H9 (cell line): Measurements from ENCODE around the gene ZNF319. TPM values are rescaled to one million over a fixed set of nuclear protein-coding genes. Genes with fewer than 3 reads are reported as not detected.

Experiments
- DNase-seq: peaks from one replicate; pipeline ENCODE4 v3.0.0-alpha.2; 2017
- H2AFZ ChIP-seq: one replicate; pipeline ENCODE4 v1.6.1; 2013; ENCODE audit warnings: mild to moderate bottlenecking, low read length, control low read depth, moderate library complexity
- H2AK5ac ChIP-seq: 2 replicates; pipeline ENCODE4 v1.6.1; 2013; ENCODE audit warnings: low read length, control low read depth, mixed read lengths; ENCODE audit not compliant: insufficient read length
- H2BK120ac ChIP-seq: one replicate; pipeline ENCODE4 v1.6.1; 2013; ENCODE audit warnings: low read depth, mild to moderate bottlenecking, low read length, control low read depth, inconsistent platforms; ENCODE audit not compliant: poor library complexity, severe bottlenecking
- H2BK12ac ChIP-seq: 2 replicates; pipeline ENCODE4 v1.6.1; 2013; ENCODE audit warnings: low read length, control low read depth, mixed read lengths, low read depth; ENCODE audit not compliant: insufficient read length
- H2BK15ac ChIP-seq: 2 replicates; pipeline ENCODE4 v1.6.1; 2013; ENCODE audit warnings: low read depth, low read length, control low read depth
- H2BK20ac ChIP-seq: one replicate; pipeline ENCODE4 v1.6.1; 2013; ENCODE audit warnings: low read depth, mild to moderate bottlenecking, low read length, control low read depth, inconsistent platforms; ENCODE audit not compliant: poor library complexity, severe bottlenecking
- H2BK5ac ChIP-seq: 2 replicates; pipeline ENCODE4 v1.6.1; 2013; ENCODE audit warnings: low read length, control low read depth, mixed read lengths; ENCODE audit not compliant: insufficient read length
- H3K14ac ChIP-seq: 2 replicates; pipeline ENCODE4 v1.6.1; 2013; ENCODE audit warnings: low read length, control low read depth; ENCODE audit not compliant: insufficient read depth
- H3K18ac ChIP-seq: 2 replicates; pipeline ENCODE4 v1.6.1; 2013; ENCODE audit warnings: low read depth, mild to moderate bottlenecking, mixed read lengths, low read length, control low read depth; ENCODE audit not compliant: insufficient read length
- H3K23ac ChIP-seq: 2 replicates; pipeline ENCODE4 v1.6.1; 2013; ENCODE audit warnings: low read length, control low read depth, mixed read lengths, low read depth; ENCODE audit not compliant: insufficient read length
- H3K23me2 ChIP-seq: 2 replicates; pipeline ENCODE4 v1.6.1; 2013; ENCODE audit warnings: low read depth, mild to moderate bottlenecking, mixed read lengths, low read length, control low read depth; ENCODE audit not compliant: insufficient read length, poor library complexity, severe bottlenecking
- H3K27ac ChIP-seq: 2 replicates; pipeline ENCODE4 v1.5.1; 2013; ENCODE audit warnings: low read length, control low read depth, mixed read lengths, low read depth; ENCODE audit not compliant: insufficient read length
- H3K27me3 ChIP-seq: 2 replicates; pipeline ENCODE4 v1.6.1; 2013; ENCODE audit warnings: low read length, control low read depth, inconsistent platforms; ENCODE audit not compliant: insufficient read depth
- H3K4ac ChIP-seq: 2 replicates; pipeline ENCODE4 v1.6.1; 2013; ENCODE audit warnings: low read depth, mild to moderate bottlenecking, control low read depth, inconsistent platforms, low read length, moderate library complexity
- H3K4me1 ChIP-seq: 2 replicates; pipeline ENCODE4 v1.6.1; 2013; ENCODE audit warnings: low read length, control low read depth, inconsistent platforms; ENCODE audit not compliant: insufficient read depth
- H3K4me2 ChIP-seq: 2 replicates; pipeline ENCODE4 v1.6.1; 2013; ENCODE audit warnings: low read length, control low read depth, mixed read lengths; ENCODE audit not compliant: insufficient read length, insufficient read depth
- H3K56ac ChIP-seq: 2 replicates; pipeline ENCODE4 v1.6.1; 2013; ENCODE audit warnings: low read depth, mild to moderate bottlenecking, mixed read lengths, low read length, control low read depth; ENCODE audit not compliant: insufficient read length
- H3K79me1 ChIP-seq: 2 replicates; pipeline ENCODE4 v1.6.1; 2013; ENCODE audit warnings: low read depth, mild to moderate bottlenecking, moderate library complexity, low read length, control low read depth, inconsistent platforms; ENCODE audit not compliant: insufficient read depth, poor library complexity, severe bottlenecking
- H3K79me2 ChIP-seq: 2 replicates; pipeline ENCODE4 v1.6.1; 2013; ENCODE audit warnings: low read length, control low read depth, inconsistent platforms; ENCODE audit not compliant: insufficient read depth
- H3K9ac ChIP-seq: 2 replicates; pipeline ENCODE4 v1.6.1; 2013; ENCODE audit warnings: low read length, control low read depth, mixed read lengths; ENCODE audit not compliant: insufficient read length; ENCODE audit errors: extremely low read depth
- H3K9me3 ChIP-seq: one replicate; pipeline ENCODE4 v1.6.1; 2013; ENCODE audit warnings: low read depth, low read length, inconsistent platforms; ENCODE audit not compliant: control insufficient read depth
- H3T11ph ChIP-seq: one replicate; pipeline ENCODE4 v1.6.1; 2013; ENCODE audit warnings: mild to moderate bottlenecking, low read length, control low read depth, inconsistent platforms
- H4K20me1 ChIP-seq: one replicate; pipeline ENCODE4 v1.6.1; 2013; ENCODE audit not compliant: control insufficient read depth, insufficient read length, insufficient read depth
- H4K5ac ChIP-seq: 2 replicates; pipeline ENCODE4 v1.6.1; 2013; ENCODE audit warnings: low read depth, mild to moderate bottlenecking, mixed read lengths, low read length, control low read depth; ENCODE audit not compliant: insufficient read length
- H4K8ac ChIP-seq: replicated peaks from 2 replicates; pipeline ENCODE4 v1.6.1; 2013; ENCODE audit warnings: low read length, control low read depth, mixed read lengths, low read depth; ENCODE audit not compliant: insufficient read length
- H4K91ac ChIP-seq: 2 replicates; pipeline ENCODE4 v1.6.1; 2013; ENCODE audit warnings: low read depth, mild to moderate bottlenecking, moderate library complexity, mixed read lengths, low read length, control low read depth; ENCODE audit not compliant: insufficient read length
- H3K27ac Mint-ChIP-seq, 3 experiments: 2 replicates in 2 of 3; 3 replicates in 1 of 3; pipeline ENCODE4 v1.8.0; 2020 to 2021; ENCODE audit warnings: mixed read lengths in 3 of 3, mild to moderate bottlenecking in 1 of 3, moderate library complexity in 1 of 3
- H3K27me3 Mint-ChIP-seq: 2 replicates; pipeline ENCODE4 v1.8.0; 2021; ENCODE audit warnings: low read depth, mild to moderate bottlenecking, moderate library complexity, mixed read lengths
- H3K36me3 Mint-ChIP-seq, 3 experiments: 2 replicates in 2 of 3; 3 replicates in 1 of 3; pipeline ENCODE4 v1.8.0; 2020 to 2021; ENCODE audit warnings: low read depth in 3 of 3, mixed read lengths in 3 of 3; ENCODE audit not compliant: insufficient read depth in 1 of 3
- H3K4me1 Mint-ChIP-seq, 2 experiments: 2 replicates each; pipeline ENCODE4 v1.8.0; 2020; ENCODE audit warnings: mixed read lengths in 2 of 2
- H3K4me3 Mint-ChIP-seq, 2 experiments: 2 replicates in 1 of 2; 3 replicates in 1 of 2; pipeline ENCODE4 v1.8.0; 2020 to 2021; ENCODE audit warnings: mild to moderate bottlenecking in 2 of 2, mixed read lengths in 2 of 2, moderate library complexity in 1 of 2
- H3K9me3 Mint-ChIP-seq, 2 experiments: 2 replicates in 1 of 2; 3 replicates in 1 of 2; pipeline ENCODE4 v1.8.0; 2020; ENCODE audit warnings: mild to moderate bottlenecking in 2 of 2, mixed read lengths in 2 of 2, moderate library complexity in 1 of 2
- WGBS: extraction: QIAGEN DNeasy Blood & Tissue Kit; methylation state at CpG from one replicate; pipeline ENCODE4 v1.1.7; 2013; ENCODE audit warnings: missing lambda C conversion rate, low lambda C conversion rate, mixed read lengths; ENCODE audit not compliant: insufficient read length; ENCODE audit errors: extremely low coverage; 5-methylcytosine and 5-hydroxymethylcytosine counted together
- total RNA-seq: library from RNA; stranded (reverse); gene quantifications from 2 replicates; pipeline ENCODE4 v1.2.1, GENCODE V29; 2021
- TF ChIP-seq, protein P1 (sequence below): fragments of 200-600 bp; sonication (generic); conservative IDR thresholded peaks from 3 replicates; pipeline ENCODE4 v1.8.0; 2021; ENCODE audit warnings: antibody characterized with exemption, mild to moderate bottlenecking

Gene ZNF319
- total RNA-seq, 1 experiment from 2014 or later = 5.6 TPM

DNA sequence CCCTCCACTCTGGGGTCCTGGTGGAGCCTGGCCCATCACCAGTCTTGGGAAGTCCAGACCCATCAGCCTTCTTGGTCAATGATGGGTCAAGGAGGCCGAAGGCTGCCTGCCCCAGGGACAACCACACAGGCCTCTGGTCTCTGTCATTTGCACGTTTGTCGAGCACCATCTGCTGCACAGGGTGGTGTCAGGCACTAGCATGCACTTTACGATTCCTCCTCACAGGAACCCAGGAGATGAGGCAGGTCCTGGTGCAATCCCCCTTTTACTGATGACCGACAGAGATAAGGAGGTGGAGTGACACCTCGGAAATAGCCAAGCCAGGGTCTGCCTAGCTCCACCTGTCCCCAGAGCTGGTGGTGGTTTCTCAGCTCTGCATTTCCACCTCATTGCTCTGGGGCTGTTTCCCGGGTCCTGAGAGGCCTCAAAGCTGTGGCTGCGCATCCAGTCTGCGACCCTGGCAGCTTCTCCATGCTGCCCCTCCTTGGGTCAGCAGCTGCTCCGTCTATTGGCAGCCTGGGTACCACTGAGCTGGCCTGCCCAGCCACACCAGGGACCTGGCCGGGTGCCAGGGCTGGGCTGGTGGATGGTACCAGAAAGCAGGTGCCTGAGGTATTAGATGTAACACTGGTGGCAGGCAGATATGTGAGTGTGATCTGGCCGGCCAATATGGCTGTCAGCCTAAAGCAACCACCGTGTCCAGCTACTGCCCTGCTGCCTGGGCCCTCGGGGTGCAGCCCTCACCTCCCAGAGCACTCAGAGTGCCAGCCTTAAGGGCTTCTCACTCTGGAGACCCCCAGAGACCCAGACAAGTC lies 35.1 kb upstream of the ZNF319 start:
- Histone ChIP-seq H3K79me2 (no peaks in the 10 kb centered on the region; the same call in 1 of the 2 replicates), H3K14ac (no peak overlapping the region; the same call in 1 of the 2 replicates), H4K5ac (no peak overlapping the region), H3K4ac (no peak overlapping the region), H3K27ac (no peak overlapping the region), H3K56ac (no peak overlapping the region), H2BK120ac (no peak overlapping the region), H3K18ac (no peak overlapping the region), H3K9ac (no peak overlapping the region), H2BK20ac (no peak overlapping the region), H2BK15ac (no peak overlapping the region), H3K79me1 (no peaks in the 10 kb centered on the region), H3T11ph (no peak overlapping the region), H2BK12ac (no peak overlapping the region), H2AK5ac (no peak overlapping the region), H3K23me2 (no peaks in the 10 kb centered on the region), H4K91ac (no peak overlapping the region), H3K4me1 (no peaks in the 10 kb centered on the region), H3K27me3 (no peaks in the 10 kb centered on the region), H2AFZ (no peak overlapping the region), H4K20me1 (no peaks in the 10 kb centered on the region), H4K8ac (no peak overlapping the region), H2BK5ac (no peak overlapping the region), H3K9me3 (no peaks in the 10 kb centered on the region), H3K23ac (no peak overlapping the region), H3K4me2 (no peak overlapping the region)
- Mint-ChIP-seq H3K27ac (no peak overlapping the region), H3K4me1 (peaks cover 6 to 17% of the 10 kb centered on the region in 2 experiments), H3K4me3 (0 out of 5 replicates have a peak overlapping the region, but pooled peaks of 1 of the 2 experiments have one; percentile 26), H3K27me3 (no peaks in the 10 kb centered on the region), H3K9me3 (no peaks in the 10 kb centered on the region; a peak in 1 of 5 replicates), H3K36me3 (peaks cover 6 to 39% (median 35%) of the 10 kb centered on the region in 3 experiments)
- no peak for DNase-seq
- no CpG with 5 or more reads among the region's 14 CpGs for WGBS
- TF ChIP-seq, protein P1, sequence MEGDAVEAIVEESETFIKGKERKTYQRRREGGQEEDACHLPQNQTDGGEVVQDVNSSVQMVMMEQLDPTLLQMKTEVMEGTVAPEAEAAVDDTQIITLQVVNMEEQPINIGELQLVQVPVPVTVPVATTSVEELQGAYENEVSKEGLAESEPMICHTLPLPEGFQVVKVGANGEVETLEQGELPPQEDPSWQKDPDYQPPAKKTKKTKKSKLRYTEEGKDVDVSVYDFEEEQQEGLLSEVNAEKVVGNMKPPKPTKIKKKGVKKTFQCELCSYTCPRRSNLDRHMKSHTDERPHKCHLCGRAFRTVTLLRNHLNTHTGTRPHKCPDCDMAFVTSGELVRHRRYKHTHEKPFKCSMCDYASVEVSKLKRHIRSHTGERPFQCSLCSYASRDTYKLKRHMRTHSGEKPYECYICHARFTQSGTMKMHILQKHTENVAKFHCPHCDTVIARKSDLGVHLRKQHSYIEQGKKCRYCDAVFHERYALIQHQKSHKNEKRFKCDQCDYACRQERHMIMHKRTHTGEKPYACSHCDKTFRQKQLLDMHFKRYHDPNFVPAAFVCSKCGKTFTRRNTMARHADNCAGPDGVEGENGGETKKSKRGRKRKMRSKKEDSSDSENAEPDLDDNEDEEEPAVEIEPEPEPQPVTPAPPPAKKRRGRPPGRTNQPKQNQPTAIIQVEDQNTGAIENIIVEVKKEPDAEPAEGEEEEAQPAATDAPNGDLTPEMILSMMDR = no peak
